ENCODE results near the gene ATP5F1B.

ATP5F1B gene

DNA sequence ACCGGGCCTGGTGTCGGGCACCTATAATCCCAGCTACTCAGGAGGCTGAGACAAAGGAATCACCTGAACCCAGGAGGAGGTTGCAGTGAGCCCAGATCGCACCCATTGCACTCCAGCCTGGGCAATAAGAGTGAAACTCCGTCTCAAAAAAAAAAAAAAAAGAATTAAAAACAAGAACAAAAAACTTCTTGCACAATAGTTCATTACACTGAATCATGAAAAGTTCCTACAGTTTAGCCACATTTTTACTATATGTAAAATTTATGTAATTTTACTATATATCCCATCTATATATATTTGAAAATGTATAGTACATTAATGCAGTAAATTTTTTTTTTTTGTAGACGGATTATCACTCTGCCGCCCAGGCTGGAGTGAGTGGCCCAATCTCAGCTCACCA lies 4.6 kb downstream of the ATP5F1B start:
- Histone ChIP-seq H3K4me3 (ENCODE audit: low read depth, low read length) (no peak overlapping the region), H3K4me1 (peaks cover 22% of the 10 kb centered on the region), H3K9me3 (ENCODE audit: control insufficient read depth, low read length) (no peaks in the 10 kb centered on the region), H3K4me2 (ENCODE audit: low read length) (no peak overlapping the region), H3K79me2 (peaks cover 34% of the 10 kb centered on the region), H3K27me3 (ENCODE audit: control insufficient read depth, insufficient read depth, low read length) (no peaks in the 10 kb centered on the region), H3K9ac (no peak overlapping the region), H3K27ac (no peak overlapping the region), H3K36me3 (ENCODE audit: control insufficient read depth, insufficient read depth, low read length) (peaks cover 14% of the 10 kb centered on the region), H2AFZ (no peak overlapping the region)
- TF ChIP-seq CTCF (IDR thresholded peaks at IDR 0.05) = no peak

- peaks cover 15% of the 10 kb centered on the region for H3K79me2 ChIP-seq
- H3K4me2 ChIP-seq (ENCODE audit: low read length) = peak overlapping the region; percentile 47
- H3K9me3 ChIP-seq (ENCODE audit: control insufficient read depth, low read length) = no peaks in the 10 kb centered on the region
- no peak overlapping the region for H3K9ac ChIP-seq
- no peak for TF ChIP-seq CTCF (IDR thresholded peaks at IDR 0.05)
- H3K27me3 ChIP-seq (ENCODE audit: control insufficient read depth, insufficient read depth, low read length) = no peaks in the 10 kb centered on the region
- peak overlapping the region; percentile 23 for H3K4me3 ChIP-seq (ENCODE audit: low read depth, low read length)
- H3K27ac ChIP-seq = peak overlapping the region; percentile 93
- peaks cover 9% of the 10 kb centered on the region for H3K36me3 ChIP-seq (ENCODE audit: control insufficient read depth, insufficient read depth, low read length)
- peaks cover 31% of the 10 kb centered on the region for H3K4me1 ChIP-seq
- no peak overlapping the region for H2AFZ ChIP-seq
Measured at GRCh38 chr12:56637621-56638020, 8.2 kb downstream of the ATP5F1B start.

DNA sequence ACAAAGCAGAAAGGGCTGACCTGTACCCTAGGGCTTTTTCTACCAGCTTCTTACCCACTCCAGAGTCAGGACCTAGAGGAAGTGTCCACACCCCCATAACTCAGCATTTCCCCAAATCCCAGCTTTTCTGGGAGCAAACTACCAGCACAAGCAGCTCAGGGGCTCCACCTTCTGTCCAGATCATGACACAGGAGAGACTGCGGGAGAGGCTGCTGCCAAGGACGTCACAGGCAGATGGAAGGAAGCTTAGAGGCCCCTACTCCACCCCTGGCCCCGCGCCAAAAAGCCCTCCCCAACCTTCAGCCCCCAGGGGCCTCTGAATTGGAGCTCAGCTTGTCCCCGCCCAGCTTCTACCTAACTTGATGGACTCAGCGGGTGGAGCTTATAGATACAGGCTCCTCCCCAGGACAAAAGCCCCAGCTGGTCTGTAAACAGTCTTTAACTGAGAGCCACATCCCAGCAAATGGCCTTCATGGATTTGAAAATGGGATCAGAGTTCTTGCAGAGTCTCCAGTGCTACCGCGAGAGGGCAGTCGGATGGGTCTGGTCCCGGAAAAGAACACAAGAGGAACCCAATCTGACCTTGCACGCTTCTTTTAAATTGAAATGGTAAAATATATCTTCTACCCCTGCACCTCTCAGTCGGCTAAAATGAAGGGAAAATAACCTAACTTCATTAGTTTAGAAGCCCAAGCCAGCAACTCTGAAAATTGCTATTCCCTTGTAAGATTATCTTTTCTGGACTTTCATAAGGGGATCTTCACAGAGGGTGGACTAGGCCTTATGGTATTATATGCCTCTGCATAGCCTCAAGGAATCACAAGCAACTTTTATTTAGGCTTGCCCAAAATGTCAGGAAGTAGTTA lies 8.9 kb downstream of the ATP5F1B start:
- peak overlapping the region; percentile 76 for H3K4me2 ChIP-seq (ENCODE audit: low read length)
- peak overlapping the region; percentile 82 for H2AFZ ChIP-seq
- peaks cover 10% of the 10 kb centered on the region for H3K79me2 ChIP-seq
- peak; percentile 77 for TF ChIP-seq CTCF (IDR thresholded peaks at IDR 0.05)
- no peaks in the 10 kb centered on the region for H3K9me3 ChIP-seq (ENCODE audit: control insufficient read depth, low read length)
- H3K4me1 ChIP-seq = peaks cover 34% of the 10 kb centered on the region
- H3K27ac ChIP-seq = peak overlapping the region; percentile 93
- no peaks in the 10 kb centered on the region for H3K27me3 ChIP-seq (ENCODE audit: control insufficient read depth, insufficient read depth, low read length)
- H3K9ac ChIP-seq = no peak overlapping the region
- peak overlapping the region; percentile 66 for H3K4me3 ChIP-seq (ENCODE audit: low read depth, low read length)
- H3K36me3 ChIP-seq (ENCODE audit: control insufficient read depth, insufficient read depth, low read length) = peaks cover 9% of the 10 kb centered on the region

DNA sequence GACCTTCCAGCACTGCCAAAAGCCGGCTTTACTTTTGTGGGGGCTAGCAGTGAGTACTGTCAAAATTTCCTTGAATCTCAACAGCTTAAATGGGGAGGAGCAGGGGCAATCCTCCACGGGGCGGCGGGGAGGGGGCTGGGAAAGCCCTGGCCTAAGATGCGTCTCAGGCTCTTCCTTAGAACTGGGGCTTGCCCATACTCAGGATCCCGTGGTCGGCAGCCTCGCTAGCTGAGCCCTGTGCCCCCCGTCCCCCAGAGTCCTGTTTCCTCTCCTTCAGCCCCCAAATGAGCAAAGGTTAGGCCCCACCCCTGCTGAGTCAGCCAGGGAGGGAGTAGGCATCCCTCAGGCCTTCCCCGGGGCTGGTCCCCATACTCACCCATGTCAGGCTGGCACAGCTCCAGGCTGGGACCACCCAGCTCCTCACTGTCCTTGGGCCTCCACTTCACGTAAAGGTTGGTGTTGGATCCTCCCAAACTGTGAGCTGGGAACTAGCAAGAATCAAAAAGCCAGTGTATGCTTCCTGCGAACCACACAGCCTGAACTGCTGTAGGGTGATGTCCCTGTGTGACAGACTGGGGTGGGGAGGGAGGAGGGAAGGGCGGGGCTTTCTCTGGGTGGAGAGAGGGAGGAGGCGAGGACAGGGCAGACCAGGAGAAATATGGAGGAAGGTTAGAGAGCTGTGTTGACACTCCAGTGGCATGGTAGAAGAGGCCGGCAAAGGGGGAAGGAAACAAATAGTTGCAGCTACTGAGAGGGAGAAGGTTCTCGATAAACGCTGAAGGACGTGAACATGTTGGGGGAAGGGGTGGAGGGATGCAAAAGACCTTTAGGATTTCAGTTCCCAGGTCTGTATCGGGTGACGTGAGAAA lies 9.7 kb downstream of the ATP5F1B start:
- Histone ChIP-seq H2AFZ (peak overlapping the region; percentile 82), H3K79me2 (peaks cover 10% of the 10 kb centered on the region), H3K4me2 (ENCODE audit: low read length) (peak overlapping the region; percentile 76), H3K27ac (peak overlapping the region; percentile 93), H3K36me3 (ENCODE audit: control insufficient read depth, insufficient read depth, low read length) (peaks cover 9% of the 10 kb centered on the region), H3K9me3 (ENCODE audit: control insufficient read depth, low read length) (no peaks in the 10 kb centered on the region), H3K9ac (no peak overlapping the region), H3K27me3 (ENCODE audit: control insufficient read depth, insufficient read depth, low read length) (no peaks in the 10 kb centered on the region), H3K4me1 (peaks cover 40% of the 10 kb centered on the region), H3K4me3 (ENCODE audit: low read depth, low read length) (peak overlapping the region; percentile 66)
- TF ChIP-seq CTCF (IDR thresholded peaks at IDR 0.05) = no peak

Measured in parathyroid adenoma (tissue), 2 donors.